IMR-90 (cell line): ENCODE data around the gene SH2B2. TPM values are rescaled to one million over a fixed set of nuclear protein-coding genes. Genes with fewer than 3 reads are reported as not detected.
A peak's percentile ranks its signal among the peaks of the same experiment; 100 is the strongest.

Experiments
- ATAC-seq: fragments of 200-7000 bp; cut with Tn5 transposase; 2 replicates; pipeline ENCODE4 v1.9.1; 2020; ENCODE audit warnings: low read depth, mild to moderate bottlenecking, moderate library complexity
- BruUV-seq: library from RNA; stranded (reverse); fragments of 400-500 nt; replicated peaks from 2 replicates; lab custom pipeline; 2021; lab: Mats Ljungman, UMichigan
- CTCF ChIA-PET: fragments of 300-600 bp; formaldehyde crosslinking; extraction: SDS; loops from one replicate; lab custom pipeline; 2021; ENCODE audit warnings: antibody characterized with exemption; lab: Yijun Ruan, JAX
- POLR2A ChIA-PET: fragments of 300-600 bp; sonication (Branson Sonifier 250); formaldehyde crosslinking; loops from one replicate; lab custom pipeline; 2022; ENCODE audit warnings: antibody characterized with exemption; ENCODE audit not compliant: unreplicated experiment; lab: Charles Lee
- DNase-seq: peaks from one replicate; pipeline ENCODE4 v3.0.0; 2013
- H2AFZ ChIP-seq: replicated peaks from 2 replicates; pipeline ENCODE3; 2013; ENCODE audit warnings: low read length, mild to moderate bottlenecking; ENCODE audit not compliant: poor library complexity
- H2AK5ac ChIP-seq: 2 replicates; pipeline ENCODE4 v1.6.1; 2013; ENCODE audit warnings: low read depth, low read length, inconsistent platforms
- H2AK9ac ChIP-seq: replicated peaks from 2 replicates; pipeline ENCODE3; 2013; ENCODE audit warnings: mild to moderate bottlenecking, low read depth, low read length, moderate library complexity; ENCODE audit not compliant: poor library complexity
- H2BK120ac ChIP-seq: 2 replicates; pipeline ENCODE4 v1.6.1; 2013; ENCODE audit warnings: low read depth, low read length, inconsistent platforms
- H2BK15ac ChIP-seq: 3 replicates; pipeline ENCODE4 v1.6.1; 2013; ENCODE audit warnings: low read depth, low read length, inconsistent platforms
- H2BK20ac ChIP-seq: 2 replicates; pipeline ENCODE4 v1.6.1; 2013; ENCODE audit warnings: low read depth, mild to moderate bottlenecking, inconsistent platforms, low read length, moderate library complexity
- H2BK5ac ChIP-seq: 2 replicates; pipeline ENCODE4 v1.6.1; 2013; ENCODE audit warnings: mild to moderate bottlenecking, low read depth, low read length, inconsistent platforms; ENCODE audit not compliant: poor library complexity, severe bottlenecking
- H3K14ac ChIP-seq: replicated peaks from 2 replicates; pipeline ENCODE4 v1.6.1; 2013; ENCODE audit warnings: low read depth, low read length, inconsistent platforms
- H3K18ac ChIP-seq: 2 replicates; pipeline ENCODE4 v1.6.1; 2013; ENCODE audit warnings: low read depth, low read length, control low read depth
- H3K23ac ChIP-seq: 2 replicates; pipeline ENCODE4 v1.6.1; 2013; ENCODE audit warnings: low read depth, low read length, inconsistent platforms
- H3K27ac ChIP-seq: 2 replicates; pipeline ENCODE4 v1.5.1; 2013; ENCODE audit warnings: mild to moderate bottlenecking, control low read depth, low read length; ENCODE audit not compliant: insufficient read depth
- H3K27me3 ChIP-seq: 2 replicates; pipeline ENCODE4 v1.6.1; 2013; ENCODE audit warnings: low read length; ENCODE audit not compliant: control insufficient read depth, insufficient read depth
- H3K36me3 ChIP-seq: 2 replicates; pipeline ENCODE4 v1.6.1; 2013; ENCODE audit warnings: low read length, mixed read lengths; ENCODE audit not compliant: control insufficient read depth, insufficient read depth
- H3K4ac ChIP-seq: 2 replicates; pipeline ENCODE4 v1.6.1; 2013; ENCODE audit warnings: low read depth, low read length, inconsistent platforms
- H3K4me1 ChIP-seq: 2 replicates; pipeline ENCODE4 v1.6.1; 2013; ENCODE audit warnings: low read length, mixed read lengths; ENCODE audit not compliant: control insufficient read depth, insufficient read depth
- H3K4me2 ChIP-seq: 2 replicates; pipeline ENCODE4 v1.6.1; 2013; ENCODE audit warnings: low read depth, mild to moderate bottlenecking, control low read depth, low read length, moderate library complexity
- H3K4me3 ChIP-seq: 2 replicates; pipeline ENCODE4 v1.5.1; 2013; ENCODE audit warnings: low read depth, mild to moderate bottlenecking, control low read depth, low read length, moderate library complexity; ENCODE audit not compliant: insufficient read depth
- H3K56ac ChIP-seq: 2 replicates; pipeline ENCODE4 v1.6.1; 2013; ENCODE audit warnings: low read length, inconsistent platforms; ENCODE audit not compliant: insufficient read depth; ENCODE audit errors: extremely low read depth
- H3K79me1 ChIP-seq, 2 experiments: 2 replicates each; pipeline ENCODE4 v1.6.1; 2013; ENCODE audit warnings: low read length in 2 of 2, inconsistent platforms in 1 of 2, low read depth in 1 of 2
- H3K9ac ChIP-seq: 2 replicates; pipeline ENCODE4 v1.6.1; 2013; ENCODE audit warnings: low read depth, low read length, control low read depth
- H3K9me1 ChIP-seq: 2 replicates; pipeline ENCODE4 v1.6.1; 2013; ENCODE audit warnings: low read length, inconsistent platforms; ENCODE audit not compliant: insufficient read depth
- H3K9me3 ChIP-seq: 2 replicates; pipeline ENCODE4 v1.6.1; 2013; ENCODE audit warnings: low read length; ENCODE audit not compliant: control insufficient read depth, insufficient read depth
- H4K20me1 ChIP-seq: 2 replicates; pipeline ENCODE4 v1.6.1; 2013; ENCODE audit warnings: low read length, inconsistent platforms; ENCODE audit not compliant: insufficient read depth
- H4K5ac ChIP-seq: 2 replicates; pipeline ENCODE4 v1.6.1; 2013; ENCODE audit warnings: mild to moderate bottlenecking, low read depth, low read length, control low read depth
- H4K8ac ChIP-seq, 2 experiments: 2 replicates each; pipeline ENCODE4 v1.6.1; 2013; ENCODE audit warnings: low read depth in 2 of 2, low read length in 2 of 2, control low read depth in 1 of 2, inconsistent platforms in 1 of 2
- H4K91ac ChIP-seq: 2 replicates; pipeline ENCODE4 v1.6.1; 2013; ENCODE audit warnings: low read depth, low read length, inconsistent platforms; ENCODE audit not compliant: insufficient read depth
- FOS ChIP-seq: fragments of 150-350 bp; IDR thresholded peaks from 2 replicates; pipeline ENCODE4 v1.6.1; 2016; ENCODE audit warnings: low read depth, low read length
- MAZ ChIP-seq: IDR thresholded peaks from 2 replicates; pipeline ENCODE4 v1.6.1; 2012; ENCODE audit warnings: low read depth, mild to moderate bottlenecking, low read length, improper control_type of control experiment, moderate library complexity, borderline replicate concordance
- WGBS, 2 experiments: methylation state at CpG; one replicate each; pipeline versions ENCODE4 v1.1.5 to v1.1.7; 2013; ENCODE audit warnings: missing lambda C conversion rate in 2 of 2; ENCODE audit not compliant: insufficient read length in 1 of 2; ENCODE audit errors: extremely low coverage in 2 of 2; 5-methylcytosine and 5-hydroxymethylcytosine counted together
- dilution Hi-C: fragments of 300-500 bp; cut with HindIII; formaldehyde crosslinking; loops from one replicate; pipeline ENCODE4 v1.14.3; 2018; ENCODE audit warnings: low sequenced_read_pairs; ENCODE audit not compliant: unreplicated experiment
- in situ Hi-C: fragments of 300-500 bp; cut with MboI; formaldehyde crosslinking; loops from 3 replicates; pipeline ENCODE4 v1.14.3; 2019; ENCODE audit warnings: low sequenced_read_pairs, inconsistent platforms, mixed read lengths
- intact Hi-C: fragments of 100-400 bp; cut with micrococcal nuclease; formaldehyde crosslinking; loops from 2 replicates; pipeline ENCODE4 v1.10.0; 2022
- polyA plus RNA-seq, 3 experiments: library from polyadenylated mRNA; depleted of rRNA; stranded (reverse); fragments of >200 nt; gene quantifications; 2 replicates each; pipeline ENCODE4 v1.2.3, GENCODE V29; 2012; ENCODE audit warnings: low replicate concordance in 1 of 3
- total RNA-seq: library from RNA; depleted of rRNA; stranded (reverse); fragments of >200 nt; gene quantifications from 2 replicates; pipeline ENCODE4 v1.2.3, GENCODE V29; 2012

Gene SH2B2
- total and polyA plus RNA-seq, 2 of the 4 experiments (the other 2 are of a cell fraction) = 0.36 to 0.99 TPM

DNA sequence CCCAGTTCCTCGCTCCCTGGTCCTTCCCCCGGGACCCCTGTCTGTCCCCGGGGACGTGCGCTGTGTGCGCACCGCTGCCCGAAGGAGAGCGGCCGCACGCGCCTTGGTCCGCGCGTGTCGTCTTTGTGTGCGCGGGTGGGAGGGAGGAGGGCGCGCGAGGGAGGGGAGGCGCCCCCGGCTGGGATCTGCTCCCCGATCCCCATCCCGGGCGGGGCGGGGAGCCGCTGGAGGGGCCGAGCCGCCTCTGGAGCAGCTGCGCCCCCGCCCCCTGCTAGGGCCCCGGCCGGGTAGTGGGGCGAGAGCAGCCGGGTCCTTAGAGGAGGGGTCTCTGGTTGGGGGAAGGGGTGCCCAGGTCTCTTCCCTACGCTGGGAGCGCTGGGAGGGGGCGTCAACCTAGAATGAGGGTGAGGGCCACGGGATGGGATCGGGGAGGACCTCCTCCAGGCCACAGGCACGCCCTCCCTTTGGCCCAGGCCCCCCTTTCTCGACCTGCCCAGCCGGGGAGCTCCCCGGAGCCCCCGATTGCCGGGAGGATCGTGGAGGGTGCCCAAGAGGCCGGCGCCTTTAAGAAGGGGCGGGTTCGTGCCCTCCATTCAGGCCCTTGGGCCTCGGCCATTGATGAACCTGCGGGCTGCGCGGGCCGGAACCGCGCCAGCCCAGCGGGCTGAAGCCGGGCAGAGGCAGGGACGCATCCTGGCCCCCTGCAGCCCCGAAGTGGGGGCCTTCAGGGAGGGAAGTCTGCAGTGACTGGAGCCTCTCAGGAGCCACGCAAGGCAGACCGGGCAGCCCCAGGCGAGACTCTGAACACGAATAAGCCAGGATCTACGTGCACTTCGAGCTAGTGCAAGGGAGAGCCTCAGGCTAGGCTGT lies 678 bp downstream of the SH2B2 start:
- intact Hi-C loops (loop anchor here (2.0 kb wide), 1 partner anchor 19 kb away; no protein-coding TSS in a partner anchor), in situ Hi-C loops (no loop called here), dilution Hi-C loops (no loop called here)
- Histone ChIP-seq H2BK20ac (no peak overlapping the region), H3K14ac (peak overlapping the region; percentile 22; the same call in 1 of the 2 replicates), H4K91ac (no peak overlapping the region), H3K4me3 (peak overlapping the region; percentile 97), H3K4me2 (peak overlapping the region; percentile 84), H2AK9ac (peak overlapping the region; percentile 88), H3K79me1 (peaks cover 0 to 8% of the 10 kb centered on the region in 2 experiments; a peak in 1 of 4 replicates), H2BK15ac (no peak overlapping the region), H3K56ac (no peak overlapping the region), H3K9me1 (no peaks in the 10 kb centered on the region), H4K8ac (peak overlapping the region in 1 of 2 experiments; percentile 42; a peak in 2 of 4 replicates), H4K20me1 (peaks cover 12% of the 10 kb centered on the region; the same call in 1 of the 2 replicates), H3K23ac (peak overlapping the region; percentile 38; the same call in 1 of the 2 replicates), H3K18ac (no peak overlapping the region), H2BK5ac (peak overlapping the region; percentile 57), H2BK120ac (no peak overlapping the region), H3K9ac (peak overlapping the region; percentile 75), H3K9me3 (no peaks in the 10 kb centered on the region), H3K27me3 (no peaks in the 10 kb centered on the region), H3K4ac (0 out of 2 replicates have a peak overlapping the region, but pooled peaks have one; percentile 16), H3K27ac (peak overlapping the region; percentile 61), H4K5ac (0 out of 2 replicates have a peak overlapping the region, but pooled peaks have one; percentile 18), H2AK5ac (peak overlapping the region; percentile 5; the same call in 1 of the 2 replicates), H3K4me1 (peaks cover 4% of the 10 kb centered on the region; the same call in 1 of the 2 replicates), H3K36me3 (no peaks in the 10 kb centered on the region), H2AFZ (peak overlapping the region; percentile 95)
- CTCF ChIA-PET = no interaction called here
- DNase-seq = no peak
- no peak for TF ChIP-seq FOS
- 0 out of 2 replicates have a peak, but pooled peaks have one; percentile 16 for TF ChIP-seq MAZ
- ATAC-seq = peak; percentile 57
- BruUV-seq = no TSS peak
- 1% methylated on average over 21 of the region's 69 CpGs; no CpG with 5 or more reads in 1 of the 2 experiments for WGBS, 2 experiments
- POLR2A ChIA-PET = no interaction called here
